Measurements from ENCODE around the gene NIBAN1. TPM values are rescaled to one million over a fixed set of nuclear protein-coding genes. Genes with fewer than 3 reads are reported as not detected.

NIBAN1 gene
- total and polyA plus RNA-seq, 9 of the 15 experiments (the other 6 are each of a cell fraction or from before 2014, with no cell fraction given): 1.5 to 26.6 (median 16.2) TPM

- TF ChIP-seq FUS (optimal IDR thresholded peaks at IDR 0.05; ENCODE audit: low read depth, low read length) (no peak), ZNF197 (CRISPR knock-in tag; IDR thresholded peaks at IDR 0.05; ENCODE audit: low read depth) (peak; percentile 62; the same call in 1 of the 2 replicates), STAT5B (CRISPR knock-in tag; IDR thresholded peaks at IDR 0.05) (no peak), CTCF (IDR thresholded peaks at IDR 0.05 in 2 of 3, conservative IDR thresholded peaks at IDR 0.05 in 1 of 3; ENCODE audit: insufficient read depth in 2 of 3, low read depth in 1 of 3, low read length in 3 of 3) (peak; percentile 91 to 98 (median 98)), STAG1 (CRISPR knock-in tag; IDR thresholded peaks at IDR 0.05; ENCODE audit: borderline replicate concordance) (peak; percentile 82), RB1 (IDR thresholded peaks at IDR 0.05; ENCODE audit: low read depth) (peak; percentile 70; the same call in 1 of the 2 replicates), RAD21 (CRISPR knock-in tag; conservative IDR thresholded peaks at IDR 0.05 in 1 of 2, IDR thresholded peaks at IDR 0.05 in 1 of 2) (peak; percentile 98 to 99), ZNF57 (CRISPR knock-in tag; IDR thresholded peaks at IDR 0.05) (no peak), POU5F1 (IDR thresholded peaks at IDR 0.05; ENCODE audit: borderline replicate concordance, low read depth, low read length, partially characterized antibody) (no peak), E2F4 (CRISPR knock-in tag; IDR thresholded peaks at IDR 0.05; ENCODE audit: low read depth) (no peak), ZZZ3 (IDR thresholded peaks at IDR 0.05) (no peak), ZNF561 (CRISPR knock-in tag; conservative IDR thresholded peaks at IDR 0.05) (no peak), CREB5 (CRISPR knock-in tag; IDR thresholded peaks at IDR 0.05) (no peak), DIDO1 (tag; IDR thresholded peaks at IDR 0.05; ENCODE audit: low read depth) (no peak), MIER1 (IDR thresholded peaks at IDR 0.05; ENCODE audit: low read depth) (no peak), CTCFL (IDR thresholded peaks at IDR 0.05; ENCODE audit: borderline replicate concordance, insufficient read depth, low read depth, low read length, poor library complexity, severe bottlenecking) (peak; percentile 64), ZBTB7A (IDR thresholded peaks at IDR 0.05; ENCODE audit: borderline replicate concordance, control insufficient read depth, low read depth, low read length) (no peak)
Observed at GRCh38 chr1:184982002-184982954, 8.0 kb upstream of the NIBAN1 start (continued).

Data from K562 (cell line).